ENCODE data around the gene EFNA1. TPM values are rescaled to one million over a fixed set of nuclear protein-coding genes. Genes with fewer than 3 reads are reported as not detected.

Gene EFNA1
- total and polyA plus RNA-seq, 2 of the 13 experiments (the other 11 are each of a cell fraction or from before 2014, with no cell fraction given), result 81.8 to 874 TPM

DNA sequence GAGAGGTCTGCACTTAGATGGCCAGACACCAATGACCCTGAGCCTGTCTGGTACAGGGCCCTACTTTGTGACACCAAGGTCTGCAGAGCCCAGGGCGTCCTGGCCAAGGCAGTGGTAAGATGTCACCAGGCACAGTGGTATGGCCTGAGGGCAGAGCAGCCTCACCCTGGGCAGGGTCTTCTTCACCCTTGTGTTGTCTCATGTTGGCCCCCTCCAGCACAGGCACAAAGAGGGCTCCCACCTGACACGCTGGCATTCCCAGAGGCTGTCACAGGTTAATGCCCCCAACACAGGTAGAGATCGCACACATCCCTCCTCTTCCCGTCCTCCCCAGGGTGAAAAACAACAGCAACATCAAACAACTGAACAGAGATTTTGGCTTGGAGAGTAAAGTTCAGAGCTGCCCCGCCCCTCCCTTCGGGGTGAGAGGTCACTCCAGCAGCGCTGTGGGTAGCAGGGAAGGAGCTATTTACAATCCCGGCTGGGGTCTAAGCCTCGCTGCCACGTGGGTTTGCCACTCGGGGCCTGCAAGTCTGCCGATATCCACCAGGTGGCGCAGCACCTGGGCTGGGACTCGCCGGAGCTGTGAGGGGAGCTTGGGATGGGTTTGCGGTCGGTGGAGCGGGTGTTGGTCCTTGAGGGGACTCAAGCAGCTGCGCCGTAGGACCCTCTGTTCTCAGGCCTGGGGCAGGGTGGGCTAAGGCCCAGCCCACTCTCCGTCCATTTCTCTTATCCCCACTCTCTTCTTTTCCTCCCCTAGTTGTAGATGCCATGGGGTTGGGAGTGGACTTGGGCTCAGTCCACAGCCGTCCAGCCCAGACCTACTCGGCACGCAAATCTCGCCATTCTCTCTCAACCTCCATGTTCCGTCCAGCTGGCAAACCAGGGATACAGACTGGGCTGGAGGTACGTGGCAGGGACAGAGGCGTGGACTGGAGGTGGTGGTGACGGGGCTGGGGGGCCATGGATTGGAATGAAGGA lies 36.3 kb upstream of the EFNA1 start (continued):
- peak; percentile 86 for TF ChIP-seq MED1 (CRISPR knock-in tag; IDR thresholded peaks at IDR 0.05)
- peak; percentile 74; the same call in 1 of the 2 replicates for TF ChIP-seq MYNN (CRISPR knock-in tag; IDR thresholded peaks at IDR 0.05; ENCODE audit: low read depth)
- TF ChIP-seq, protein P1, sequence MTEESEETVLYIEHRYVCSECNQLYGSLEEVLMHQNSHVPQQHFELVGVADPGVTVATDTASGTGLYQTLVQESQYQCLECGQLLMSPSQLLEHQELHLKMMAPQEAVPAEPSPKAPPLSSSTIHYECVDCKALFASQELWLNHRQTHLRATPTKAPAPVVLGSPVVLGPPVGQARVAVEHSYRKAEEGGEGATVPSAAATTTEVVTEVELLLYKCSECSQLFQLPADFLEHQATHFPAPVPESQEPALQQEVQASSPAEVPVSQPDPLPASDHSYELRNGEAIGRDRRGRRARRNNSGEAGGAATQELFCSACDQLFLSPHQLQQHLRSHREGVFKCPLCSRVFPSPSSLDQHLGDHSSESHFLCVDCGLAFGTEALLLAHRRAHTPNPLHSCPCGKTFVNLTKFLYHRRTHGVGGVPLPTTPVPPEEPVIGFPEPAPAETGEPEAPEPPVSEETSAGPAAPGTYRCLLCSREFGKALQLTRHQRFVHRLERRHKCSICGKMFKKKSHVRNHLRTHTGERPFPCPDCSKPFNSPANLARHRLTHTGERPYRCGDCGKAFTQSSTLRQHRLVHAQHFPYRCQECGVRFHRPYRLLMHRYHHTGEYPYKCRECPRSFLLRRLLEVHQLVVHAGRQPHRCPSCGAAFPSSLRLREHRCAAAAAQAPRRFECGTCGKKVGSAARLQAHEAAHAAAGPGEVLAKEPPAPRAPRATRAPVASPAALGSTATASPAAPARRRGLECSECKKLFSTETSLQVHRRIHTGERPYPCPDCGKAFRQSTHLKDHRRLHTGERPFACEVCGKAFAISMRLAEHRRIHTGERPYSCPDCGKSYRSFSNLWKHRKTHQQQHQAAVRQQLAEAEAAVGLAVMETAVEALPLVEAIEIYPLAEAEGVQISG (CRISPR knock-in tag; IDR thresholded peaks at IDR 0.05), result peak; percentile 80
- TF ChIP-seq EED (CRISPR knock-in tag; IDR thresholded peaks at IDR 0.05), result peak; percentile 46
- TF ChIP-seq MAZ (IDR thresholded peaks at IDR 0.05; ENCODE audit: borderline replicate concordance, low read depth, low read length), result peak; percentile 67; the same call in 1 of the 2 replicates
- peak; percentile 61 for TF ChIP-seq MAZ (CRISPR knock-in tag; IDR thresholded peaks at IDR 0.05; ENCODE audit: low read depth)
- TF ChIP-seq, protein P2, sequence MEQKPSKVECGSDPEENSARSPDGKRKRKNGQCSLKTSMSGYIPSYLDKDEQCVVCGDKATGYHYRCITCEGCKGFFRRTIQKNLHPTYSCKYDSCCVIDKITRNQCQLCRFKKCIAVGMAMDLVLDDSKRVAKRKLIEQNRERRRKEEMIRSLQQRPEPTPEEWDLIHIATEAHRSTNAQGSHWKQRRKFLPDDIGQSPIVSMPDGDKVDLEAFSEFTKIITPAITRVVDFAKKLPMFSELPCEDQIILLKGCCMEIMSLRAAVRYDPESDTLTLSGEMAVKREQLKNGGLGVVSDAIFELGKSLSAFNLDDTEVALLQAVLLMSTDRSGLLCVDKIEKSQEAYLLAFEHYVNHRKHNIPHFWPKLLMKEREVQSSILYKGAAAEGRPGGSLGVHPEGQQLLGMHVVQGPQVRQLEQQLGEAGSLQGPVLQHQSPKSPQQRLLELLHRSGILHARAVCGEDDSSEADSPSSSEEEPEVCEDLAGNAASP (CRISPR knock-in tag; IDR thresholded peaks at IDR 0.05; ENCODE audit: borderline replicate concordance), result peak; percentile 77
- no peak; the same call in 1 of the 2 replicates for TF ChIP-seq ZIK1 (CRISPR knock-in tag; IDR thresholded peaks at IDR 0.05; ENCODE audit: borderline replicate concordance, low read depth)
- TF ChIP-seq, protein P3, sequence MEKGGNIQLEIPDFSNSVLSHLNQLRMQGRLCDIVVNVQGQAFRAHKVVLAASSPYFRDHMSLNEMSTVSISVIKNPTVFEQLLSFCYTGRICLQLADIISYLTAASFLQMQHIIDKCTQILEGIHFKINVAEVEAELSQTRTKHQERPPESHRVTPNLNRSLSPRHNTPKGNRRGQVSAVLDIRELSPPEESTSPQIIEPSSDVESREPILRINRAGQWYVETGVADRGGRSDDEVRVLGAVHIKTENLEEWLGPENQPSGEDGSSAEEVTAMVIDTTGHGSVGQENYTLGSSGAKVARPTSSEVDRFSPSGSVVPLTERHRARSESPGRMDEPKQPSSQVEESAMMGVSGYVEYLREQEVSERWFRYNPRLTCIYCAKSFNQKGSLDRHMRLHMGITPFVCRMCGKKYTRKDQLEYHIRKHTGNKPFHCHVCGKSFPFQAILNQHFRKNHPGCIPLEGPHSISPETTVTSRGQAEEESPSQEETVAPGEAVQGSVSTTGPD (CRISPR knock-in tag; IDR thresholded peaks at IDR 0.05), result no peak
- no peak for TF ChIP-seq SRY (CRISPR knock-in tag; IDR thresholded peaks at IDR 0.05)
- TF ChIP-seq, protein P4, sequence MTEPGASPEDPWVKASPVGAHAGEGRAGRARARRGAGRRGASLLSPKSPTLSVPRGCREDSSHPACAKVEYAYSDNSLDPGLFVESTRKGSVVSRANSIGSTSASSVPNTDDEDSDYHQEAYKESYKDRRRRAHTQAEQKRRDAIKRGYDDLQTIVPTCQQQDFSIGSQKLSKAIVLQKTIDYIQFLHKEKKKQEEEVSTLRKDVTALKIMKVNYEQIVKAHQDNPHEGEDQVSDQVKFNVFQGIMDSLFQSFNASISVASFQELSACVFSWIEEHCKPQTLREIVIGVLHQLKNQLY (CRISPR knock-in tag; IDR thresholded peaks at IDR 0.05), result 0 out of 2 replicates have a peak, but pooled peaks have one; percentile 64
- no peak for TF ChIP-seq TCF12 (IDR thresholded peaks at IDR 0.05)
- TF ChIP-seq TCF12 (CRISPR knock-in tag; IDR thresholded peaks at IDR 0.05), result no peak
- TF ChIP-seq ZNF430 (CRISPR knock-in tag; IDR thresholded peaks at IDR 0.05), result peak; percentile 92
- TF ChIP-seq ZNF775 (CRISPR knock-in tag; IDR thresholded peaks at IDR 0.05; ENCODE audit: borderline replicate concordance), result no peak
- TF ChIP-seq, protein P5, sequence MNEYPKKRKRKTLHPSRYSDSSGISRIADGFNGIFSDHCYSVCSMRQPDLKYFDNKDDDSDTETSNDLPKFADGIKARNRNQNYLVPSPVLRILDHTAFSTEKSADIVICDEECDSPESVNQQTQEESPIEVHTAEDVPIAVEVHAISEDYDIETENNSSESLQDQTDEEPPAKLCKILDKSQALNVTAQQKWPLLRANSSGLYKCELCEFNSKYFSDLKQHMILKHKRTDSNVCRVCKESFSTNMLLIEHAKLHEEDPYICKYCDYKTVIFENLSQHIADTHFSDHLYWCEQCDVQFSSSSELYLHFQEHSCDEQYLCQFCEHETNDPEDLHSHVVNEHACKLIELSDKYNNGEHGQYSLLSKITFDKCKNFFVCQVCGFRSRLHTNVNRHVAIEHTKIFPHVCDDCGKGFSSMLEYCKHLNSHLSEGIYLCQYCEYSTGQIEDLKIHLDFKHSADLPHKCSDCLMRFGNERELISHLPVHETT (CRISPR knock-in tag; conservative IDR thresholded peaks at IDR 0.05), result 0 out of 2 replicates have a peak, but pooled peaks have one; percentile 24
- no peak for TF ChIP-seq ZFP36L1 (CRISPR knock-in tag; IDR thresholded peaks at IDR 0.05)
- TF ChIP-seq ZNF570 (CRISPR knock-in tag; IDR thresholded peaks at IDR 0.05; ENCODE audit: borderline replicate concordance), result no peak
- TF ChIP-seq NR2F6 (IDR thresholded peaks at IDR 0.05), result peak; percentile 88
- peak; percentile 93 for TF ChIP-seq NR2F6 (CRISPR knock-in tag; IDR thresholded peaks at IDR 0.05)
- no peak for TF ChIP-seq ZFAT (CRISPR knock-in tag; conservative IDR thresholded peaks at IDR 0.05)
- no peak for TF ChIP-seq ZNF720 (CRISPR knock-in tag; IDR thresholded peaks at IDR 0.05)

Data from HepG2 (cell line).